HG03108 (cell line): ENCODE data around the gene ANKRD18A.
"Not testable (repeated sequence)": the region's sequence is repeated elsewhere in the genome, so short reads cannot be mapped to it uniquely, and the experiment has no call there.

Experiments
- ATAC-seq: cut with Tn5 transposase; IDR thresholded peaks from one replicate; pipeline ENCODE4 v1.9.1; 2021; ENCODE audit warnings: moderate library complexity; ENCODE audit not compliant: unreplicated experiment

Gene ANKRD18A

GRCh38 chr9:38629511-38629910 lies 9.1 kb upstream of the ANKRD18A start:
- no peak for ATAC-seq

GRCh38 chr9:38626006-38626405 lies 5.6 kb upstream of the ANKRD18A start:
- ATAC-seq, result no peak

- no peak for ATAC-seq
Measured at GRCh38 chr9:38622951-38623350, 2.6 kb upstream of the ANKRD18A start.

- no peak for ATAC-seq
Measured at GRCh38 chr9:38622288-38622674, 1.9 kb upstream of the ANKRD18A start.

GRCh38 chr9:38621434-38622287 lies 1.3 kb upstream of the ANKRD18A start:
- ATAC-seq, result no peak

GRCh38 chr9:38619556-38620447 lies 594 bp downstream of the ANKRD18A start:
- no peak for ATAC-seq

- not testable (repeated sequence) for ATAC-seq
Measured at GRCh38 chr9:38598029-38598745, 22.2 kb downstream of the ANKRD18A start.

GRCh38 chr9:38595117-38595516 lies 25.3 kb downstream of the ANKRD18A start:
- not testable (repeated sequence) for ATAC-seq

- ATAC-seq, result not testable (repeated sequence)
Measured at GRCh38 chr9:38591346-38592063, 28.9 kb downstream of the ANKRD18A start.

GRCh38 chr9:38583765-38584164 lies 36.6 kb downstream of the ANKRD18A start:
- not testable (repeated sequence) for ATAC-seq

- ATAC-seq, result not testable (repeated sequence)
Measured at GRCh38 chr9:38580112-38580511, 40.3 kb downstream of the ANKRD18A start.

- ATAC-seq, result not testable (repeated sequence)
Measured at GRCh38 chr9:38576181-38576580, 44.2 kb downstream of the ANKRD18A start.

- ATAC-seq, result not testable (repeated sequence)
Measured at GRCh38 chr9:38566048-38566447, 54.3 kb downstream of the ANKRD18A start.

GRCh38 chr9:38565178-38565577 lies 55.2 kb downstream of the ANKRD18A start:
- not testable (repeated sequence) for ATAC-seq

- ATAC-seq, result not testable (repeated sequence)
Measured at GRCh38 chr9:38563911-38564310, 56.5 kb downstream of the ANKRD18A start.

- ATAC-seq, result not testable (repeated sequence)
Measured at GRCh38 chr9:38561134-38561533, 59.3 kb downstream of the ANKRD18A start.

GRCh38 chr9:38559172-38559571 lies 61.2 kb downstream of the ANKRD18A start:
- not testable (repeated sequence) for ATAC-seq

- ATAC-seq, result not testable (repeated sequence)
Measured at GRCh38 chr9:38557746-38558145, 62.6 kb downstream of the ANKRD18A start.

- ATAC-seq, result not testable (repeated sequence)
Measured at GRCh38 chr9:38554966-38555365, 65.4 kb downstream of the ANKRD18A start.

GRCh38 chr9:38553019-38553418 lies 67.4 kb downstream of the ANKRD18A start:
- ATAC-seq, result not testable (repeated sequence)
